Activated CD4-positive, alpha-beta T cell treated with anti-CD3 and anti-CD28 coated beads, Interleukin-2, Interleukin-4, amounts not matched to agents 100 ng/mL and 50 ng/mL, durations not matched to agents 16 hours and 8 hours (primary cell): Measurements from ENCODE around the gene RIPK1.

Experiments
- DNase-seq: peaks from one replicate; pipeline ENCODE4 v3.0.0-alpha.2; 2020; ENCODE audit warnings: low spot score

RIPK1 gene

GRCh38 chr6:3085074-3085473 is 16.8 kb downstream of the RIPK1 start:
- no peak for DNase-seq

- no peak for DNase-seq
These were observed 18.1 kb downstream of the RIPK1 start for GRCh38 chr6:3086282-3086946.

- DNase-seq = no peak
These were observed 20.2 kb downstream of the RIPK1 start for GRCh38 chr6:3088446-3088845.

GRCh38 chr6:3088968-3089367 is 20.7 kb downstream of the RIPK1 start:
- DNase-seq = no peak

- DNase-seq = no peak
These were observed 21.7 kb downstream of the RIPK1 start for GRCh38 chr6:3090013-3090412.

GRCh38 chr6:3094815-3095214 is 26.5 kb downstream of the RIPK1 start:
- DNase-seq = no peak

GRCh38 chr6:3102875-3103274 is 34.6 kb downstream of the RIPK1 start:
- DNase-seq = peak; percentile 11

- DNase-seq = no peak
These were observed 40.6 kb downstream of the RIPK1 start for GRCh38 chr6:3108746-3109414.

- DNase-seq = no peak
These were observed 41.5 kb downstream of the RIPK1 start for GRCh38 chr6:3109761-3110160.

GRCh38 chr6:3114377-3114776 is 46.1 kb downstream of the RIPK1 start:
- no peak for DNase-seq

GRCh38 chr6:3117912-3118352 is 49.6 kb downstream of the RIPK1 start:
- DNase-seq = no peak

GRCh38 chr6:3118353-3119039 is 50.2 kb downstream of the RIPK1 start, which contains the start of gene BPHL:
BPHL (plus strand) TSS chr6:3118711; CDS start chr6:3118741, 30 bp downstream.
- peak; percentile 100 for DNase-seq

- DNase-seq = no peak
These were observed 50.9 kb downstream of the RIPK1 start for GRCh38 chr6:3119040-3119723.

- DNase-seq = no peak
These were observed 52.4 kb downstream of the RIPK1 start for GRCh38 chr6:3120765-3121089.

GRCh38 chr6:3122823-3123182 is 54.5 kb downstream of the RIPK1 start:
- DNase-seq = no peak

GRCh38 chr6:3124667-3125066 is 56.4 kb downstream of the RIPK1 start:
- no peak for DNase-seq

GRCh38 chr6:3125815-3126214 is 57.5 kb downstream of the RIPK1 start:
- DNase-seq = no peak

- no peak for DNase-seq
These were observed 60.2 kb downstream of the RIPK1 start for GRCh38 chr6:3128356-3129108.

- no peak for DNase-seq
These were observed 63.4 kb downstream of the RIPK1 start for GRCh38 chr6:3131695-3132094.

- no peak for DNase-seq
These were observed 65.2 kb downstream of the RIPK1 start for GRCh38 chr6:3133515-3133914.

GRCh38 chr6:3135668-3136291 is 67.5 kb downstream of the RIPK1 start:
- no peak for DNase-seq
